ENCODE data around the gene TAF4.

Gene TAF4

DNA sequence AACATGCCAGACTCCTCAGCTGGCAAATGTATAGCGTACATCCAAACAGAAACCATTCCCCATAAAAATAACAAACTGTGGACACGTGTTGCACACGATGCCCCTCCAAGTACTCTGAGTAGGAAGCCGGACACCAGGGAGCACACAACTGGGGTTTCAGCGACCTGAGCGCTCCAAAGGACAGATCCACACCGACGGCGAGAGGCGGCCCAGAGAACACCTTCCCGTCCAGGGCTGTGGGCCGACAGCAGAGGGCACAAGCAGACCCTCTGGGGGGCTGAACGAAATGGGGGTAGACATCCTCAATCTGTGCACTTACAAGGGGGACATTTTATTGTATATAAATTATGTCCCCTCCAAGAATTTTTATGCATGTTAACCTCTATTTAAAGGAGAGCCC, 24.7 kb downstream of the TAF4 start:
- no peak for FAIRE-seq

DNA sequence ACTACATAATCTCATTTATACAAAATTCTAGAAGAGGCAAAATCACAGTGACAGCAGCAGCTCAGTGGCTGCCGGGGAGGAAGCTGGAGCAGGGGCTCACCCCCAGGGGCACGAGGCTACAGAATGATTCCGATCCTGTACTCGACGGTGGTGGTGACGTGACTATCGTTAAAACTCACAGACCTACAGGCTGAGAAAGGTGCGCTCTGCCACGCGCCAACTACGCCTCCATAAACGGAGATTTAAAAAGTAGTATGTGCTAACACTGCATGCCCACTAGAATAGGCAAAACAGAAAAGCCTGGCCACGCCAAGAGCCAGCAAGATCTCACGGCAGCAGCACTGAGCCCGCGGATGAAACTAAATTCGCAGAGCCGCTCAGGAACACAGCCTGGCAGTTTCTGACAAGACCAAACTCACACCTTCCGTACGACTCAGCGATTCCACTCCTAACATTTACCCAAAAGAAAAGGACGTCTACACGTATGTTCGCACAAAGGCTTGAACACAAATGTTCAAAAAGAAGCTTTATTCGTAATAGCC, 25.2 kb downstream of the TAF4 start:
- FAIRE-seq, result no peak

DNA sequence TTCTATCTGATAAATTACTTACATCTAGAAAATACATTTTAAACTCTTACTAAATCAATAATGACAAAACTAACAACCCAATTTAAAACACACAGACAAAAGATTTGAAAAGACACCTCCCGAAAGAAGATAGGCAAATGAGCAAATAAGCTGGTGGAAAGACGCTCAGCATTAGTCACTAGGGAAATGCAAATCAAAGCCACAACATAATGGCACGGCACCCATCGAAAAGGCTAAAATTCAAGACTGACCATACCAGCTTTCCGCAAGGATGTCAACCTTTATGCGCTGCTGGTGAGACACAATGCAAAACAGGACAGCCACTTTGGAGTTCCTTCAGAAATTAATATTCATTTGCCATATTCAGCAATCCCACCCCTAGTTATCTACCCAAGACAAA, 25.9 kb downstream of the TAF4 start:
- FAIRE-seq, result no peak

DNA sequence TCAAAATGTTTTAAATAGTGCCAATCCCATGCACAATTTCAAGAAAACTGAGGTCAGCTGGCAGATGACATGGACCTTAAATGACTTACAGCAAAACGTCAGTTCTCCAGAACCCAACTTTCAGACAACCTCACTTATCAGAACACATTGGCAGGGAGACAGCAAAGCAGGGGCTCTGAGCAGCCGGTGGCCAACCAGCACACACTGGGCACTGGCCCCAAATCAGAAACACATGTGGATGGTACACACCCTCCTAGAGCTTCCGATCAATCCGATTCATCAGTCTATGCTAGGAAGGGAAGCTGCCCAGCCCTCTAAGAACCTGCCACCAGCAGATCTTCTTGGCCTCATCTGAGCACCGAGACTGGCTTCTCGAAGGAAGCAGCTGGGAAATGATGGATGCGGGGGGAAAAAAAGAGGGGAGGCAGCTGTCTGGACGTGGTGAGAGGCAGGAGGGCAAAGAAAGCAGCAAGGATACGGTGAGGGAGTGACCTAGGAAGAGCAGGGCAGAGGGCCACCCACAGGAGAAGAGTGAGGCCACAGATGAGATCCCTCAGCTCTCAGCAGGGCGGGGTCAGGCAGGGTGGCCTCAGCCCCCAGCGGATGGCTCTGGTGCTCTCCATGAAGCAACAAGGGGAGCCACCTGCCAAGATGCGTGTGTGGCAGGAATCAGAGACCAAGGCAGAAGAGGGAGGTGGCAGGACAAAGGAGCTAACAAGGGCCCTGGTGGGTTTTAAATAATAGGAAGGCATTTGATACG, 32.9 kb downstream of the TAF4 start:
- no peak for FAIRE-seq

DNA sequence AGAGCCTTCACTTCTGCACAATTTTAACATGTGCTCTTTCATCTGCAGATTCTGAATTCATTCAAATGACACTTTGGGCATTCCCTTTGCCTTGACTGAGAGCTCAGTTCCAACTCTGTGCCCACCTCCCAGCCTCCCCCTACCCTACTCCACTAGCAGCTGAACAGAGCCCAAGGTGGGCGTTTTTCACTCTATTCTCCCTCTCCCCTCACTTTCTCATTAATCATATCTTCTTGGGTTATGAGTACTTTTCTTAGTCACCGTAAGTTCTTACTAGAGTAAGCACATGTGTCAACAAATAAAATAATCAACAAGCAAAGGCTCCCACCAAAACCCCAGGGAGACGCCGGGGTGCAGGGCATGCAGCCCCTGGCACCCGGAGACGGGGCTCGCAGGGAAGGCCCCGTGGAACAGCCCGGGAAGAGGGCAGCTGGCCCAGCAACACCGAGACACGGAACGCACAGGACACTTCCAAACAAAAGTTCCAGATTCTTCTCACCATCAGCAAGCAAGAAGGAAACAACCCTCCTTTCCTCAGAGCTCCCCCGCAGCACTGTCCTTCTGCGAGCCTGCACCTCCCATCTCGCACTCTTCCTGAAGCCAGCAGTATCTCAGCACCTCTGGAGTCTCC, 34.1 kb downstream of the TAF4 start:
- no peak for FAIRE-seq

DNA sequence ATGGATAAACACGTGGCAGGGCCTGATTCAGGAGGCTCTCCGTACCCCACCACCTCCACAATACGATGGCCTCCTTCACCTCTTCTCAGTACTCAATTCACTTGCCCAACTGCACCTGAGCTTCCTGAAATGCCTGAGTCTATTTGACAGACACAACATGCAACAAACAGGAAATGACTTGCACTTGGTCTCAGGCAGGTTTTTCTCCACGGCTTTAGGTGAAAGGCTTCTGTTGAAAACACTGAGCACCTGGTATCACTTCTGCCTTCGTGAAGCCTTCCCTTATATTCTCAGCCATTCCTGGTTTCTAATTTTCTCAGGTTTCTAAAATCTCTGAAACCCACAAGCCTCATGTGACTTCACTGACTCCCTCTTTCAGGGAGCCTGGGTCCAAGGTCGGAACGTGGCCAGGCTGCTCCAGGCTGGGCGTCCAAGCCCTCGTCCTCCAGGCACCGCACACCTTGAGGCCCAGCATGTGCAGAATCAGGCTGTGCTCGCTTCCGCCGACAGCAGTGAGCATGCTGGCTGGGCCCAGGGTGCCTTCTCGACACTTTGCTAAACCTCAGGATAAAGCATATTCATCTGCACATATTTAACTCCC, 34.7 kb downstream of the TAF4 start:
- no peak for FAIRE-seq

DNA sequence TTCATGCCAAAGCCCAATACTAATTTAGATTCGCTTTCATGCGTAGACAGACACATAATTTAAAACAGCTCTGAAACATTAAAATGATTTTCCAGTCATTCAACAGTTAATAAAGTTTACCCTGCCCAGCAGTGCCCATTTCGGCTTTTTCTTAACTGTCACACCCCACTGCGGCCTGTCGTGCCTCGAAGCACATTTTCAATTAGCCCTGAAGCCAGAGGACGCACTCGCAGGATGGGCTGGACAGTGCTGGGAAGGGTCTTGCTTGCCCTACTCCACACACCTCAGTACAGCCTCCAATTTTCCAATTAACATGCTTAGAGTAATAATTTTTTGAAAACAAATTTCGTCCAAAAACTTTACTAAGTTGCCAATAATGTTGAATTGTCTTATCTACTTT, 35.3 kb downstream of the TAF4 start:
- FAIRE-seq, result no peak

DNA sequence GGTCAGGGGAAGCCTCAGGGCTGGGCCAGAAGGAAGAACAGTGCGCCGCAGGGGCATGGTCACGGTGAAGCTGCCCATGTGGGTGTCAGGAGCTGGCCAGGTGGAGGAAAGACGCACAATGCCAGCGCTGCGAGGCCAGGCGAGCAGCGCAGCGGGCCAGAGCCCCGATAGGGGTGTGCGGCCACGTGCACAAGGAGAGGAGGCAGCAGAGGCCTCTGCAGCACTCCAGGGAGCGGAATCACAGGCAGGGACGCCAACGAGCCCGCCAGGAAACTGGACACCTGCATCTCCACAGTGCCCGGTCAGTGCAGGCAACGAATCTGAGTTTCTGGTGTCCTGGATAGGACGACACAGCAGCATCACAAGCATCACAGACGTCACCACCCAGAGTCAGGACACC, 35.7 kb downstream of the TAF4 start:
- FAIRE-seq, result no peak

DNA sequence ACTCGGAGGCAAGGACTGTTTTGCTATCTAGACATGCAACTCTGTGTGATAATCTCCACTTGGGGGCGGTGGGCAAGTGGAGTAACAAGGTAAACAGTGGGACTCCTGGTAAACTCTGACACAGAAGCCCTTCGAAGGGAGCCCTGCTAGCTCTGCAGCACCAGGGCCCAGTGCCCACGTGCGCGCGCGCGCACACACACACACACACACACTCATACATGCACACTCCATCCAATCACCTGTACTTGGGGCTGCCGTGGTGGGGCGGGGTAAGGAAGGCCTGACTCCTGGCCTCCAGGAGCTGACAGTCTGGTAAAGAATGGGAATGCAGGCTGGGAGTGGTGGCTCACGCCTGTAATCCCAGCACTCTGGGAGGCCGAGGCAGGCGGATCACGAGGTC, 36.4 kb downstream of the TAF4 start:
- FAIRE-seq, result no peak

DNA sequence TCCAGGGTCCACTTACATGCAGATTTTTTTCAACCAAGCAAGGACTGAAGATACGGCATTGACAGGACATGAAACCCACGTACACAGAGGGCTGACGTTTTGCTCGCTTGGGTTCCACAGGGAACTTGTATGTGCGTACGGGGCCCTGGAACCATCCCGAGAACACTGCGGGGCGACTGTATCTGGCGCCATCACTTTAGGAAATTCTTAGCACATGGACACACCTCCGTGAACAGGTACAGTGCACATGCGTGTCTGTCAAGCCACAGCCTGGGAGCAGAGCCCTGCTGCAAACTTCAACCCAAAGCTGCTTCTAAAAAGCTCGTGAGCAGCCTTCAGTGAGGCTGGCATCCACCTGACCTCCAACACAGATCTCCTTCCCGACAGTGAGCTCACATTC, 37.3 kb downstream of the TAF4 start:
- no peak for FAIRE-seq

DNA sequence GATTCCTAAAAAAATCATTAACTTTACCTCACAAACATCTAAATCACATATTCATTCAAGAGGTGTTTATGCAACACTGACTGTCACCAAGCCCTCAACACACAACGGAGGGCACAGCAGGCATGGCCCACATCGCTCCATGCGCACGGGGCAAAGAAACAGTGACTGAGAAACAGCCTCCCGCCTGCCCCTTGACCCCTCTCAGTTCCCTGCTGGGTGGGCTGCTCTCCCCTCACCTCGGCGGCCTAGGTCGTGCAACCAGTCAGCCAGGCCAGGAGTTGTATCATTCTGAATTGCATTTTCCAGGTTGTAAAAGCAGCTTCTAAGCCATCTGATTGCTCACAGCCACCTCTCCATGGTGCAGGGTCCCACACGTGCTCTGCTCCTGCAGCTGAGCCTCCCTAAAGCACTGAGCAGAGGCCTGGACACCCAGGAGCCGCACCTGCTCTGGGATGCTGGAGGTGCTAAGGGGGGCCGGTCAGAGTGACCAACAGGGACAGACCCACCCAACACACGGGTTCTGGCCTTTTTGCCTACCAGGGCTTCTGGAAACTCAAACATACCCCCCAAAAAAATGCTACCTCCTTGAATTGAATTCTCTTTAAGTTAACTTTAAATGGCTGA, 37.9 kb downstream of the TAF4 start:
- no peak for FAIRE-seq

DNA sequence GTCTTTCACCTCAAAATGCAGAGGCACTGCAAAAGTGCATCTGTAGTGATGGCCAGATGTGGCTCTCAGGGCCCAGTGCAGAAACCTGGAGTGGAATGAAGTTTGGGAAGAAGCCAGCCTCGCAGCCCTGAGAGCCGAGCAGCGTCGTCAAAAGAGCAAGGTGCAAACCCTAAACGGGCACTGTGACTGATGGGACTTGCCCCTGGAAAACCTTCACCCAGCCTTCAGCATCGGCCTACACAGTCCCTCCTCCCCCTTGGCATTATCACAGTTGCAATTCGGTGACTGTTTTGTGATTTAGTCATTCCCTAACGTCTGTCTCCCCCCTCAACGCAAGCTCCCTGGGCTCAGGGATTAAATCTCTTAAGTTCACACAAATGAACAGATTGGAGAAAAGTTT, 38.6 kb downstream of the TAF4 start:
- FAIRE-seq, result no peak

DNA sequence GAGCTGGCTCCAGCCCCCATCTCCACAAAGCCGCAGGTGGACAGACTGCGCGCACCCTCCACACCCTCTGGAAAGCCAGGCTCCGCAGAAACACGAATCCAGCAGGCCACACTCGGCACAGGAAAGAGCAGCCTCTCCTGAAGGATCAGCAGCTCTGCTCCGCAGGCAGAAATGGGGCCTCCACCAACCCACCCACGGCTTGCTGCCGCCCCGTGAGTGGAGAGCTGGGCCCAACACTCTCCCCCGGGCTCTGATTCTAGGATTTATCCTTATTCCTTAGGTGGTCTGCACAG, 39.2 kb downstream of the TAF4 start:
- no peak for FAIRE-seq

DNA sequence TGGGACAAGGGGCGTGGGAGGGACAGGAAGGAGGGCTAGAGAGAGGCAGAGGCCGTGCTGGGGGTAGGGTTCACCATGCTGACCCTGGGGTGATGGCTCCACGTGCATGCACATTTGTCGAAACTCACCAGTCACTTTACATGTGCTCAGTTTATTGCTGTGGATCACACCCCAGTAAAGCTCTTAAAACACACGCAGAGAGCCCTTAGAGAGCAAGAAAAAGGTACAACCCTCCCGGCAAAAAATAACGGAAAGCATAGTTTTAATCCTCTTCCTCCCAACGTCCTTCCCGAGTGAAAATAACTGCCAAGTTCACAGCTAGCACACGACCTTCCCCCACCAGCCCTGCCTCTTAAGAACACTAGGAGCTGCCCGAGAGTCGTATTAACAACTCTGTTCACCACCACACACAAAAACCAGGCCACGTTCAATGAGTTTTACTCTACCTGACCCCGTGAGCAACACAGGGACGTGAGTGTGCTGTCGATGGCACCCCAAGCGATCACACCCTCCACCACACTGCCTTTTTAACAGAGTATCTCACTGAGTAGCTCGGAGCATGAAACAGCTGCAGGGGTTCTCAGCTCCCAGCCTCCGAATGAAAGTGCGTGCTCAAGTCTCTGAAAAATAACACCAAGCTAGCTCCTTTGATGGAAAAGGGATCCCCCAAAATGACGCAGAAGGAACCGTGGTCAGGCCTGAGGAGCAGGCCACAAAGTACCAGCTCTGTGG, 39.7 kb downstream of the TAF4 start:
- FAIRE-seq, result no peak

DNA sequence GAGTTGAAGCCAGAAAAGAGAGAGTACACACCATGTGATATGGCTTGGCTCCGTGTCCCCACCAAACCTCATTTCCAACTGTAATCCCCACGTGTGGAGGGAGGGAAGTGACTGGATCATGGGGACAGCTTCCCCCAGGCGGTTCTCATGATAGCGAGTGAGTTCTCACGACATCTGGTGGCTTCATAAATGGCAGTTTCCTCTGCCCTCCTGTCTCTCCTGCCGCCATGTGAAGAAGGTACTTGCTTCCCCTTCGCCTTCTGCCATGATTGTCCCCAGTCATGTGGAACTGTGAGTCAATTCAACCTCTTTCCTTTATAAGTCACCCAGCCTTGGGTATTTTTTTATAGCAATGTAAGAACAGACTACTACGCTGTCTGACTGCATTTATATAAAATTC, 40.3 kb downstream of the TAF4 start:
- FAIRE-seq, result no peak

DNA sequence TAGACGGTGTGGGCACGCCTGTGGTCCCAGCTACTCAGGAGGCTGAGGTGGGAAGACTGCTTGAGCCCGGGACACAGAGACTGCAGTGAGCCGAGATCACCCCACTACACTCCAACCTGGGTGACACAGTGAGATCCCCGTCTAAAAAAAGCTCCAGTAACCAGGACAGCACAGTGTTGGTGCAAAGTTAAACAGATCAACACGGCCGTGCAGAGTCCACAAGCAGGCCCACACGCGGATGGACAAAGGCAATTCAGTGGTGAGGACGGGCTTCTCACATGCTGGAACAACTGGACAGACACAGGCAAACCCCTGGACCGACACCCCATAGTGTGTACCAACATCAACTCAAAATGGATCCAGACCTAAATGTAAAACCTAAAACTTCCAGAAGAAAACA, 41.7 kb downstream of the TAF4 start:
- no peak for FAIRE-seq

DNA sequence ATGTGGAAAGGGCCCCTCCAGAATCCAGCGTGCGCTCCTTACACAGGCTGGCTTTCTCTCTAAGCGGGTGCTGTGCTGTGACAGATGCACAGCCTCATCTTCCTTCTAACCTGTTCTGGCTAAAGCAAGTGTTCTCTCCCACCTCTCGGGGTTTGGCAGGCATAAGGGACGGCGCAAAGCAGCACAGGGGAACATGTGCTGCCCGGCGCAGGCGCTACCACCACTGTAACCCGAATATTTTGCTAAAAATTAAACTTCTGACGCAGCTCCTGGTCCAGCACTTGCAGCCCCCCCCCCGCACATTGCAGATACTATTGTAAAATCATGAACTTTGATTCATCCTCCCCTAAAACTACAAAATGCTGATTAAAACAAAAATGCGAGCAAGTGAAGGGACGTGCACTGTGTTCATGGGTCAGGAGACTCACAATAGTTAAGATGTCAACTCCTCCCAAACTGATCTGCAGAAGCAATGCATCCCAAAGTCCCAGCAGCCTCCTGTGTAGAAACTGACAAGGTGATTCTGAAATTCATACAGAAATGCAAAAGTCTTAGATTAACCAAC, 43.0 kb downstream of the TAF4 start:
- no peak for FAIRE-seq

DNA sequence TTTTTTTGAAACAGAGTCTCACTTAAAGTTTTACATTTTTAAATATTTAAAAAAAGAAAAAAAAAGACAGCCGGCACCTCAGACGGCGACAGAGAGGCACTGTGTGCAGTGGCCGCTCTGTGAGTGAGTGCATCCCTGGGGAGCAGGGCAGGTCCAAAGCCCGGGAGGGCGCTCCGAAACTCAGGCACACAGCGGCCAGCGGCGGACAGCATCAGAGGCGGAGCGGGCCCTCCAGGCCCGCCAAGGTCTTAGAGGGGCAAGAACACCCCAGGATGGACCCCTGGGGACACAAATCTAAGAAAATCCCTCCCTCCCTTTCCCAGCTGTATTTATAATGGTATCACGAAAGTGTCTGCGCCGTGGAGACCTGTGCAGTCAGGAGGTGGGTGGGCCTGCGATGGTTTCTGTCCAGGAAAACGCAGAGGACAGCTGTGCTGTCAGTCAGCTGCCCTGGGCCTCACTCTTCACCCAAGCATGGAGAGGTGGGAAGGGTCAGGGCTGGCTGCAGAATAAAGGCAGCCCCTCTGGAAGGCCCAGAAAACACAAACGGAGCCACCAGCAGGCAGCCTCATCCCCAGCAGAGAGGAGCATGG, 43.8 kb downstream of the TAF4 start:
- FAIRE-seq, result no peak

DNA sequence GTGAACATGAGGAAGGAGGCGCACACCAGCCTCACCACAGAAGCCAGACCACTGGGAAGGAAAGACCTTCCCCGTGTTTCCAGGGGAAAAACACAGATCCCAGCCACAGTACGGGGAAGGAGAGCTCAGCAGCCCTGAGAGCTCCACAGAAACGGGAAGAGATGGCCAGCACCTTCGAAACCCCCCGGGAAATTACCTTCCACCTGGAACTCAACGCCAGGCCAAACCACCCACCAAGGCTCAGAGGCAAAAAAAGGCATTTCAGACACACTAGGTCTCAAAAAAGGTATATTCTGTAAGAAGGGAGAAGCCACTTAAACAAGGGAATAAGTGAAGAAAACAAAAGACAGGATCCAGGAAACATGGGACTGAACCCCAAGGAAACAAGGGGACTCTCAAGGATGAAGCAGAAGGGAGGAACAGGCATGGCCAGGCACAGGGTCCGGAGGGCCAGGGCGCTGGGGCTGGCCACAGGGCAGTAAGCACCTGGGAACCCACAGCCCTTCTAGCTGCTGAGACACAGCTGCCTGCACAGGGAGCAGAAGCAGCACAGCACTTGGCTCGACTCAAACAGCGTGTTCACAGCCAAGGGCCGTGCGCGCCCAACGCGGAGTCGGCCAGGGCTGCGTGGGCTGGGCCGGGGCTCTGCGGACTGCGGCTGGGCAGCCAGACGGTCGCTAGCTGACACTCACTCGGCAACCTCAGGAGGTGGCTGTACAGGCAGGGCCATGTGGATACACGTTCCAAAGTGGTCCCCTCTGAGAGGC, 44.6 kb downstream of the TAF4 start:
- no peak for FAIRE-seq

DNA sequence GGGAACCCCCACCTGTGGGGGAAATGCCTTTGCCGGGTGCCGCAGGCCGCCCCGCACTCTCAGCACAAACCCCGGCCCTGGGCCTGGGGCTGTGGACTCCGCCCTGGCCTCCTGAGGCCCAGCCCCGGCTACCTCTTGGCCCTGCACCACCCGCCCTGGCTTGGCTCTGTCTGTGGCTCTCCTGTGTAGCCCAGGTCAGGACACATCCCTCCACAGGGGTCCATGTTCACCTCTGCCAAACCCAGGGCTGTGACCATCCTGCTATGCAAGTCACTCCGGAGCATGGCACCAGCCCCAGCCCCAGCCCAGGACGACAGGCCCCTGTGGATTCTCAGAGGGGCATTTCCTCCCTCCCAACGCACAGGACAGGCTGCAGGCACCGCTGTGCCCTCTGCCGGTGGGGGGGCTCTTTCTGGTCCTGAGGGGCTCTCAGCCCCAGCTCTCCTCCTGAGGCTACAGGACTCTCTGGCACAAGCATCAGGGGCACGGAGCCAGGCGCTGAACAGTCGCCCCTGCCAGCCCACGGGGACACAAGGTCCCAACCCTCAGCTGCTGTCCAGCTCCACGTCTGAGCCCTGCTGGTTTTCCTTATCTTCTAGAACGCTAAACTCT, 45.7 kb downstream of the TAF4 start:
- no peak for FAIRE-seq

DNA sequence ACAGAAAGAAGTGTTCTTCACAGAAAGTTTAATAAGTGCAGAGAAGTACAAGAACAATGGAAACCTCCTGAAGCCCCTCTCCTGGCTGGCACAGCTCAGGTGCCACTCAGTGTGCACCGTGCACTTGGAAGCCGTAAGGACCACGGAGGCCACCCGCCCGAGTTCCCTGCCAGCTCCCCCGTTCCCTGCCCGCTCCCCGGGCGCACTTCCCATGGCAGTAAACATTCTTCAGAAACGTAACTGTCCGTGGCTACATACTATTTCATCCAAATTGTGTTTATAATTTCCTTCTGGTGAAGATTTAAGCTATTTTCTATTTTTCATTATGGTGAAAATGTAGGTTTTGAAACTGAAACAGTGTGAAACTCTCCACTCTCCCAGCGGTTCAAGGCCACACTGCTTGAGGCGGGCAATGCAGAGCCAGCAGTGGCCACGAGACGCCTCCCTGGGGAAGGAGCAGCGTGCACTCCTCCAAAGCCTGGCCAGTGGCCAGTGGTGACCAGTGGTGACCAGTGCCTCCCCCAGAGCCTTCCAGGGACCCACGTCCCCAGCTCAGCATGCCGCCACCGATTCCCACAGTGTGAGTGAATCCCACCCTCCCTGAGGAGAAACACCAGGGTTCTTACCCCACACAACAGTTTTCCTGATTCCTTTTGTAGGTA, 46.4 kb downstream of the TAF4 start:
- FAIRE-seq, result no peak
